ENCODE measurements around the gene ZNF236. TPM values are rescaled to one million over a fixed set of nuclear protein-coding genes. Genes with fewer than 3 reads are reported as not detected.

ZNF236 gene
- total RNA-seq, 1 donor from 2014 or later = 27.4 TPM

DNA sequence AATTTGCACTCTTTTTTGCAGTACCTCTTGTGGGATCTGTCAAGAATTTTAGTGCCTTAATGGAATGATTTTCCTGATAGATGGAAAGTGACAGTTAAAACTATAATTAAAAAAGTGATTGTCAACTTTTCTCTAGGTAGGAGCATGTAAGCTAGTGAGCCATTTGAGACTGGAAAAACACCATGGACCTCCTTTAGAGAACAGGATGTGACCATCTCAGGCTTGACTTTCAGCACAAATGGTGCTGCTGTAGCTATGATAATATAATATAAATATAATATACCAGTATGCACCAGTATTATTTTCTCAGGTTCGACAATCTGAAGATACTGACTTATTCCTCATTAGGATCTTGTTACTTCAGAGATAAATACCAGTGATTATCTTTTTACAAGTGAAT lies 27.8 kb downstream of the ZNF236 start:
- H3K36me3 Mint-ChIP-seq (ENCODE audit: low read depth) = peaks cover 19% of the 10 kb centered on the region
- H3K27ac Mint-ChIP-seq = no peak overlapping the region
- intact Hi-C loops (cut with micrococcal nuclease) = no loop called here

DNA sequence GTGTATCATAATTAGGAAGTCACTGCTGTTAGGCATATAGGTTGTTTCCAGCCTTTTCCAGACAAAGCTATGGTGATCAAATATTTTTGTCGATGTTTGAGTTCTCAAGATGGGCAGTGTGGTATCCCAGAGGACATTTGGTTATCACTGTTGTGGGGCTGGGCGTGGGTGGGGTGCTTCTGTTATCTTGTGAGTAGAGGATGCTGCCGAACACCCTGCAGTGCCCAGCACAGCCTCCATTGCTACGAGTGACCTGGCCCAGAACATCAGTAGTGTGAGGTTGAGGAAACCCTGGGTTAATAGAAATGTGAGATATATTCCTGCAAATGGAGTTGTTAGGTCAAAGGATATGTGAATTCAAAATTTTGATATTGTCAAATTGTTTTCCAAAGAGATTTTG lies 33.2 kb downstream of the ZNF236 start:
- Mint-ChIP-seq H3K4me3 (no peak overlapping the region), H3K27me3 (no peaks in the 10 kb centered on the region), H3K4me1 (no peaks in the 10 kb centered on the region), H3K9me3 (no peaks in the 10 kb centered on the region), H3K27ac (no peak overlapping the region), H3K36me3 (ENCODE audit: low read depth) (peaks cover 50% of the 10 kb centered on the region)
- TF ChIP-seq, protein P1, sequence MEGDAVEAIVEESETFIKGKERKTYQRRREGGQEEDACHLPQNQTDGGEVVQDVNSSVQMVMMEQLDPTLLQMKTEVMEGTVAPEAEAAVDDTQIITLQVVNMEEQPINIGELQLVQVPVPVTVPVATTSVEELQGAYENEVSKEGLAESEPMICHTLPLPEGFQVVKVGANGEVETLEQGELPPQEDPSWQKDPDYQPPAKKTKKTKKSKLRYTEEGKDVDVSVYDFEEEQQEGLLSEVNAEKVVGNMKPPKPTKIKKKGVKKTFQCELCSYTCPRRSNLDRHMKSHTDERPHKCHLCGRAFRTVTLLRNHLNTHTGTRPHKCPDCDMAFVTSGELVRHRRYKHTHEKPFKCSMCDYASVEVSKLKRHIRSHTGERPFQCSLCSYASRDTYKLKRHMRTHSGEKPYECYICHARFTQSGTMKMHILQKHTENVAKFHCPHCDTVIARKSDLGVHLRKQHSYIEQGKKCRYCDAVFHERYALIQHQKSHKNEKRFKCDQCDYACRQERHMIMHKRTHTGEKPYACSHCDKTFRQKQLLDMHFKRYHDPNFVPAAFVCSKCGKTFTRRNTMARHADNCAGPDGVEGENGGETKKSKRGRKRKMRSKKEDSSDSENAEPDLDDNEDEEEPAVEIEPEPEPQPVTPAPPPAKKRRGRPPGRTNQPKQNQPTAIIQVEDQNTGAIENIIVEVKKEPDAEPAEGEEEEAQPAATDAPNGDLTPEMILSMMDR (IDR thresholded peaks at IDR 0.05) = no peak
- intact Hi-C loops (cut with micrococcal nuclease) = no loop called here
- DNase-seq = no peak
- ChIA-PET POLR2A (no interaction called here), CTCF (no interaction called here)
- no peak for ATAC-seq (ENCODE audit: low read depth)

More for the DNA sequence above, 27.8 kb downstream of the ZNF236 start:
- H3K27me3 Mint-ChIP-seq = no peaks in the 10 kb centered on the region
- no peak for ATAC-seq (ENCODE audit: low read depth)
- H3K4me1 Mint-ChIP-seq = peaks cover 8% of the 10 kb centered on the region
- ChIA-PET POLR2A (no interaction called here), CTCF (interaction anchor here (3.0 kb wide), 1 partner anchor 47 kb away, joined by 12 read pairs; no protein-coding TSS in a partner anchor)
- no peaks in the 10 kb centered on the region for H3K9me3 Mint-ChIP-seq
- no peak for DNase-seq
- no peak overlapping the region for H3K4me3 Mint-ChIP-seq
- TF ChIP-seq, protein P1 (IDR thresholded peaks at IDR 0.05) = no peak

DNA sequence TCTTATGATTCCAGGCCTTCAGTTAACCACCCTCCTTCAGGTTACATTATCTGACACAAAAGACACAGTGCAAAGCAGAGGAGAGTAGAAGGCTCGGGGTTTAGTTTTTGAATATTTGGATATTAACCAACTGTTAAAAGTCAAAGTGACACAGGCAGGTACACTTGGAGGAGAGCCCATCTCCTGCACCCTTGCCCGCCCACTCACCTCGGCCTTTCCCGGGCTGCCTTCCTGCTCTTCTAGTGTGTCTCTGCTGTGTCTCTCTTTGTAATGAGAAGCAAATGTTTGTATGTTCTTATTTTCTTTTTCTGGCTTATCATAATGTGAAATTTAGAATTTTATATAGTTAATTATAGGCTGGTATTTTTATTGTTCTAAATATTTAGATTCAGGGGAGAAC lies 35.1 kb downstream of the ZNF236 start:
- ATAC-seq (ENCODE audit: low read depth) = no peak
- Mint-ChIP-seq H3K4me3 (no peak overlapping the region), H3K4me1 (no peaks in the 10 kb centered on the region), H3K27ac (no peak overlapping the region), H3K36me3 (ENCODE audit: low read depth) (peaks cover 54% of the 10 kb centered on the region), H3K27me3 (no peaks in the 10 kb centered on the region), H3K9me3 (no peaks in the 10 kb centered on the region)
- CTCF ChIA-PET = no interaction called here
- POLR2A ChIA-PET = no interaction called here
- DNase-seq = no peak
- intact Hi-C loops (cut with micrococcal nuclease) = no loop called here
- TF ChIP-seq, protein P1 (IDR thresholded peaks at IDR 0.05) = no peak

DNA sequence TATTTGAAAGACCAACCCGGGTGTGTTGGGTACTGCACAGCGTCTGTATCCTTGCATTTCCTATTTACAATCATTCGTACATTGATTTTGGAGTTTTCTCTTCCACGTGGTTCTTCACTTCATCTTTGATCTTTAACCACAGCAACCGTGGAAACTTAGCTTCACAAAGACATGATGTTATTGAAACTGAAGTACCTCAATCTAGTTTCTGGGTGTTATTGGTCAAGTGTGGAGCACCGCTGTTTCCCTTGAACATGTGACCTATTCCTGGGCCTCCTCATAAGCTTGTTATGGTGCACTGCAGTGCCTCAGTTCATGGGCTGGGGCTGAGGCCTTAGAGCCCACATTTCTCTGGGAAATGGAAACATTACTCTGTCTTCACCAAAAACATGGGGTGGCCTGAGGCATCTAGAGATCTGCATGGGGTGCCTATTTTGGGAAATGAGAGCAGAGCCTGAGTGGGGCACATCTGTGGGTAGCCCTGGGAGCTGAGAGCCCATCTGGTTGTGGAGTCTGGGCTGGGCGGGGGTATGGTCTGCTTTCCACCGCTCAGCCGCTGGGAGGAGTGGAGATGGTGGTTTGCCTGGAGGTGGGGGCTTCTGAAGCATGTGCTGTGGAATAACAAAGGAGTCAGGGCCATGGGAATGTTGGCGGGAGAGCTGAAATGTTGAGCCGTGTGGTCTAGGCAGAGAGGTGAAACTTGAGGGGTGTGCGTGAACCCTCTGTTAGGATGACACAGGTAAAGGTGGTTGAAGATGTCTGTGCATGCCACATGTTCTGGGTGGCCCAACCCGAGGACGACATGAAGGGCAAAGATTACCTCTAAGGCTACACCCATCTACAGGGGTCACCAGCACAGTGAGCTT lies 37.4 kb downstream of the ZNF236 start:
- DNase-seq = no peak
- CTCF ChIA-PET = interaction anchor here (1.2 to 1.3 kb wide), 2 partner anchors 12 to 57 kb away, joined by 3 read pairs; no protein-coding TSS in a partner anchor
- Mint-ChIP-seq H3K27me3 (no peaks in the 10 kb centered on the region), H3K4me1 (no peaks in the 10 kb centered on the region), H3K4me3 (no peak overlapping the region), H3K36me3 (ENCODE audit: low read depth) (peaks cover 63% of the 10 kb centered on the region), H3K27ac (no peak overlapping the region), H3K9me3 (no peaks in the 10 kb centered on the region)
- TF ChIP-seq, protein P1 (IDR thresholded peaks at IDR 0.05) = no peak
- no peak for ATAC-seq (ENCODE audit: low read depth)
- POLR2A ChIA-PET = no interaction called here
- intact Hi-C loops (cut with micrococcal nuclease) = no loop called here

DNA sequence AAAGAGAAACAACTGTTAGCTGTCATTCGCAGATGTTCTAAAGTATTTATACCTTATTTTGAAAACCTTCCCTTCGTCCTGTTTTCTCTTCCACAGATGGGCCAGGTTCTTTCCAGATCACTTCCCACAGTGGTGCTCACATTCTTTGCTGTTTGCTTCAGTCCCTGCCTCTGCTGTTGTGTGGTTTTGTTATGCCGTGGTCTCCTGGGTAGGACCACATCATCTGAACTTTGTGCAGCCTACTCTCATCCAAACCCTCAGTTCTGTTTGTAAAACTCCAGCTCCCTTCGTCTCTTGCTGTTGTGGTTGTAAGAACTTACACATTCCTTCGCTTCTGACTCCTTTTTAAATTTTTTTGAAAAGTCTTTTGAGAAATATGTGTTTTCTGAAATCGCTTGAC lies 38.1 kb downstream of the ZNF236 start:
- CTCF ChIA-PET = interaction anchor here (1.2 to 1.3 kb wide), 2 partner anchors 11 to 57 kb away, joined by 3 read pairs; no protein-coding TSS in a partner anchor
- H3K27me3 Mint-ChIP-seq = no peaks in the 10 kb centered on the region
- H3K4me1 Mint-ChIP-seq = no peaks in the 10 kb centered on the region
- H3K27ac Mint-ChIP-seq = no peak overlapping the region
- ATAC-seq (ENCODE audit: low read depth) = no peak
- H3K9me3 Mint-ChIP-seq = no peaks in the 10 kb centered on the region
- POLR2A ChIA-PET = no interaction called here
- H3K36me3 Mint-ChIP-seq (ENCODE audit: low read depth) = peaks cover 65% of the 10 kb centered on the region
- H3K4me3 Mint-ChIP-seq = no peak overlapping the region
- TF ChIP-seq, protein P1 (IDR thresholded peaks at IDR 0.05) = no peak
- intact Hi-C loops (cut with micrococcal nuclease) = no loop called here
- DNase-seq = no peak

Data from activated B cell treated with CpG ODN at 0.5 μM for 24 hours (primary cell).